ENCODE data around the gene IKZF1. TPM values are rescaled to one million over a fixed set of nuclear protein-coding genes. Genes with fewer than 3 reads are reported as not detected.

IKZF1 gene
- total RNA-seq, 6 donors from 2014 or later, result 33.8 to 65.1 (median 49.8) TPM

DNA sequence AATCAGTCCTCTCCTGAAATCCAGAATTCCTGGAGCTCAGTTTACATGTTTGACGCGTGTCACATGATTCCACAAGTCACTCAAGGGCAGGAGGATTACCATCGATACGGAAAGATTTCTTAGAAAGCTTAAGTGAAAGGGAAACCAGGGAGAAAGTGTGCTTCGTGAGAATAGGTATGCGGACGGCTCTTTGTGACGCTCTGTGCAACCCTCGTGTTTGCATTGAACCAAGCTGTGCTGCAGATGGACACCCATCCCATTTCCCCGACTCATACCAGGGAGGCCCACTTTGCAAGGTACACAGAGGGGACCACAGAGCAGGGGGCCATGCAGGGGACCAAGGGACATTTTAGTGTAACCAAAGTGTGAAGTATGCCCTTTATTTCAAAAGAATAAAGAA lies 43.2 kb downstream of the IKZF1 start:
- TF ChIP-seq POLR2AphosphoS5 (IDR thresholded peaks at IDR 0.05) (no peak), EP300 (IDR thresholded peaks at IDR 0.05) (no peak), POLR2A (IDR thresholded peaks at IDR 0.05) (no peak)
- TF ChIP-seq, protein P1, sequence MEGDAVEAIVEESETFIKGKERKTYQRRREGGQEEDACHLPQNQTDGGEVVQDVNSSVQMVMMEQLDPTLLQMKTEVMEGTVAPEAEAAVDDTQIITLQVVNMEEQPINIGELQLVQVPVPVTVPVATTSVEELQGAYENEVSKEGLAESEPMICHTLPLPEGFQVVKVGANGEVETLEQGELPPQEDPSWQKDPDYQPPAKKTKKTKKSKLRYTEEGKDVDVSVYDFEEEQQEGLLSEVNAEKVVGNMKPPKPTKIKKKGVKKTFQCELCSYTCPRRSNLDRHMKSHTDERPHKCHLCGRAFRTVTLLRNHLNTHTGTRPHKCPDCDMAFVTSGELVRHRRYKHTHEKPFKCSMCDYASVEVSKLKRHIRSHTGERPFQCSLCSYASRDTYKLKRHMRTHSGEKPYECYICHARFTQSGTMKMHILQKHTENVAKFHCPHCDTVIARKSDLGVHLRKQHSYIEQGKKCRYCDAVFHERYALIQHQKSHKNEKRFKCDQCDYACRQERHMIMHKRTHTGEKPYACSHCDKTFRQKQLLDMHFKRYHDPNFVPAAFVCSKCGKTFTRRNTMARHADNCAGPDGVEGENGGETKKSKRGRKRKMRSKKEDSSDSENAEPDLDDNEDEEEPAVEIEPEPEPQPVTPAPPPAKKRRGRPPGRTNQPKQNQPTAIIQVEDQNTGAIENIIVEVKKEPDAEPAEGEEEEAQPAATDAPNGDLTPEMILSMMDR (IDR thresholded peaks at IDR 0.05), result no peak
- WGBS, 2 donors, result 90 to 91% methylated on average over 10 of the region's 10 CpGs
- no peak overlapping the region for H3K4me3 ChIP-seq
- ATAC-seq (ENCODE audit: low FRiP score in 2 of 2), result no peak
- peaks cover 0 to 7% (median 3%) of the 10 kb centered on the region in 4 donors for H3K4me1 ChIP-seq
- H3K27ac ChIP-seq, result peak overlapping the region in 1 of 4 donors; percentile 2
- no peak for DNase-seq
- H3K36me3 ChIP-seq, result no peaks in the 10 kb centered on the region
- no peaks in the 10 kb centered on the region for H3K9me3 ChIP-seq
- no peaks in the 10 kb centered on the region for H3K27me3 ChIP-seq

DNA sequence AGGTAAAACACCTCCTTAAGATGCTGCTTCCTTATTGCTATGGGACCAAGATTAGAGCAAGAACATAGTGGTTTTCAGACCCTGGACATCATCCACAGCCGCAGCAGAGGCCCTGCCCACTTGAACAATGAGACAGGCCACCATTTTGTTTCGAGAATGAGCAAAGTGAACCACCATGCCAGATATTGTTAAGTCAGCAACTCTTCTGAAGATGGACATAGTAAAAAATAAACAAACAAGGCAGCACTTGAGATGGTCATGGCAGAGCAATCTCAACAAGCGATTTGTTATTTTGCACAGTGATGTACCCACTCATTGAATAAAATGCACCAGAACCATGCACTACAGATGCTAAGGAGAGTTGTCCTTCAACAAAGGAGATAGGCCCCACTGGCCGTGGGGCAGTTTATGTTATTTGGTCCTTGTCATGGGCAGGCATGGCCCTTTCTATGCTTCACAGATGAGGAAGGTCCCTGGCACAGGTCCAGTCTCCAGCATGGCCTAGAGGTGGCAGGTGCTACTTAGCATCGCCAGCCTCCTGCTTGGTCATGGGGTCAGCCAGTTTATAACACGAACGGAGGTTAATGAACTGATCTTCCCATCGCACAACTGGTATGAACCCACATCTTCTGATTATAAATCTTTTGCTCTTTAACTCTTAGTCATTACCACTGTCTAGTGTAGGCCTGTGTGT lies 44.1 kb downstream of the IKZF1 start:
- DNase-seq (no peak), ATAC-seq (ENCODE audit: low FRiP score in 2 of 2) (no peak)
- peaks cover 0 to 7% (median 3%) of the 10 kb centered on the region in 4 donors for H3K4me1 ChIP-seq
- no peak for TF ChIP-seq POLR2A (IDR thresholded peaks at IDR 0.05)
- H3K4me3 ChIP-seq, result no peak overlapping the region
- H3K9me3 ChIP-seq, result no peaks in the 10 kb centered on the region
- no peaks in the 10 kb centered on the region for H3K27me3 ChIP-seq
- WGBS, 2 donors, result 90 to 93% methylated on average over 8 of the region's 8 CpGs
- H3K36me3 ChIP-seq, result no peaks in the 10 kb centered on the region
- H3K27ac ChIP-seq, result no peak overlapping the region

DNA sequence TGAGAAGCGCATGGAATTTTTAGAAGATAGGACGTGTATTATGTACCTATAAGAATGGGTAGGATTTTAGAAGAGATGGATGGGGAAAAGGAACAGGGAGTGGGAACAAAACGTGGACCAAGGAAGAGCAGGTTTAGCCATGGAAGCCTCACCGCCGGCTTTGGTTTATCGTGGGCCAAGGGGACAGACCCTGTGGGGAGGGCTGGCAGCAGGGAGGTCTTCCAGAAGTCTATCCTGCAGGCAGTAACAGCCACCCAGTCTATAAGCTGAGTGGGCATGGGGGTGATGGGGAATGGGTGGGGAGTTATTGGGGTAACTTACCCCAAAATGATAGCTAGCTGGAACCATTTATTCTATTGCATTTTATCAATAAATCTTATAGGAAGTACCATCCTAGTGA lies 44.9 kb downstream of the IKZF1 start:
- no peaks in the 10 kb centered on the region for H3K9me3 ChIP-seq
- H3K36me3 ChIP-seq, result no peaks in the 10 kb centered on the region
- no peak for ATAC-seq (ENCODE audit: low FRiP score in 2 of 2)
- no peak for DNase-seq
- no peaks in the 10 kb centered on the region for H3K27me3 ChIP-seq
- TF ChIP-seq, protein P1 (IDR thresholded peaks at IDR 0.05), result no peak
- TF ChIP-seq POLR2AphosphoS5 (IDR thresholded peaks at IDR 0.05) (no peak), EP300 (IDR thresholded peaks at IDR 0.05) (no peak), POLR2A (IDR thresholded peaks at IDR 0.05) (no peak)
- H3K27ac ChIP-seq, result peak overlapping the region in 1 of 4 donors; percentile 67
- WGBS, 2 donors, result 79 to 91% methylated on average over 6 of the region's 6 CpGs
- H3K4me1 ChIP-seq, result peaks cover 0 to 7% (median 3%) of the 10 kb centered on the region in 4 donors
- no peak overlapping the region for H3K4me3 ChIP-seq

DNA sequence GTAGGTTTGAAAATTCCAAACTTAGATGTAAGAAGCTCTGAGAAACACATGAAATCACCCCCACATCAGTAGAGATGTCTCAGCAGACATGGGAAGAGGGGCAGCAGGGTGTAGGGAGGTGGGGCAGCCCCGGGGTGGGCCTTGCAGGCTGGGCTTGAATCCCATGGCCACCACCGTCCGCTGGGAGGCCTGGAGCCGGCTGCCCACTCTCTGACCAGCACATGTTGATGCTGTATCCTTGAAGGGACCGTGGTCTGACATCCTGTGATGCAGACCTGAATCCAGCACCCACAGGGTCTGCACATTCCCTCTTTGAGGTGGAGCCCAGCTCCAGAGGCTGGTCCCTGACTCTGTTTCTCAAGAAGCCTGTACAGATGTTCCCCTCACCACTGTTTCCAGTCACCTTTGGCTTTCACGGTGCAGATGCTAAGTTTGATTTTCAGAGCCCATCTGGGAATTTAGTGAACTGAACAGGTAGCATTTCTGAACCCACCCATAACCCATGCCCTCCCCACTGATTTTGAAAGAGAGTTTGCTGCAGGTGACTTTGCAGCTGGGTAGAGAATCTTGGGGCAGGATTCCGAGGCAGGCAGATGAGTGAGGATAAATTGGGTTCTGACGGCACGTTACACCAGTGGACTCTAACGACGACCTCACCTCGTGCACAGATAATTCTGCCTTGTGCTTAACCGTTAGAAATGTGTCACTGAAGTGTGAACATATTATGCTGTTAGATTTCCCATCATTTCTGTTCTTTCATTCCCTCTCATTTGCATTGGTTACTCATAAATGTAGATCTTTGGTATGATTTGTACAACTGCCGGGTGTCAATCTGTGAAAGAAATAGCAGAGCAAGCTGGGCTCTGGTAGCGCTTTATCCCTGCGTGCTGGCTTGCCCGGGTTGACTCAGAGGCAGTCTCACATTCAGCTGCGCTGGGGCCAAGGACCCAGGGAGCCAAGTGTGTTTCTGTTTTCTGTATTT lies 45.7 kb downstream of the IKZF1 start:
- Histone ChIP-seq H3K27ac (peak overlapping the region in 3 of 4 donors; percentile 52 to 67 (median 61)), H3K9me3 (no peaks in the 10 kb centered on the region), H3K4me1 (peaks cover 0 to 11% (median 4%) of the 10 kb centered on the region in 4 donors), H3K36me3 (no peaks in the 10 kb centered on the region), H3K27me3 (no peaks in the 10 kb centered on the region), H3K4me3 (no peak overlapping the region)
- no peak for TF ChIP-seq POLR2A (IDR thresholded peaks at IDR 0.05)
- no peak for TF ChIP-seq POLR2AphosphoS5 (IDR thresholded peaks at IDR 0.05)
- TF ChIP-seq, protein P1 (IDR thresholded peaks at IDR 0.05), result no peak
- no peak for TF ChIP-seq EP300 (IDR thresholded peaks at IDR 0.05)
- peak in 1 of 2 donors; percentile 55 for DNase-seq
- 70 to 85% methylated on average over 13 to 18 of the region's 18 CpGs for WGBS, 2 donors
- ATAC-seq (ENCODE audit: low FRiP score in 2 of 2), result no peak

DNA sequence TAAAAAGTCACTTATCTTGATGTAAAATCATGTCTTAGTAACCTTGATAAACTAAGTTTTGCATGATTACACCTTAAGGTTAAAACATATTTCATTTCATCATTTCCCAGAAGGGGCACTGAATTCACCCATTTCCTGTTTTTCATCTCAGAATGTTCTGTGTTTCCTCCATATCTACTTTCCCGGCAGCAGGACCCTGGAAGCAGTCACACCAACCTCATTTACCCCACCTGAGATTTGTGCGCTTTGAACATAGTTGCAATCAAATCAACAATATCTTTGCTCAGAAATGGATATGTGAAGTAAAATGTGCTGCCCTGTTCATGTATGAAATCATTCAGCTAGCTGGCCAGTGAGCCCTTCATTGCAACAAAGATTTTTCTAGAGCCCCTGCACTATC lies 46.8 kb downstream of the IKZF1 start:
- no peaks in the 10 kb centered on the region for H3K27me3 ChIP-seq
- H3K4me1 ChIP-seq, result peaks cover 0 to 18% (median 4%) of the 10 kb centered on the region in 4 donors
- WGBS, 2 donors, result 60 to 61% methylated on average over 2 of the region's 2 CpGs
- TF ChIP-seq, protein P1 (IDR thresholded peaks at IDR 0.05), result no peak
- peak overlapping the region; percentile 5 to 67 (median 16) for H3K27ac ChIP-seq
- ATAC-seq (ENCODE audit: low FRiP score in 2 of 2), result no peak
- no peaks in the 10 kb centered on the region for H3K36me3 ChIP-seq
- H3K9me3 ChIP-seq, result no peaks in the 10 kb centered on the region
- no peak overlapping the region for H3K4me3 ChIP-seq
- no peak for DNase-seq
